Astrocyte (in vitro differentiated cells and primary cell): Measurements from ENCODE around the gene GCM1.

Experiments
- EZH2 ChIP-seq: IDR thresholded peaks from 2 replicates; pipeline ENCODE4 v1.6.1; 2012; ENCODE audit warnings: mild to moderate bottlenecking, low read length, inconsistent platforms; ENCODE audit not compliant: insufficient read depth
- TF ChIP-seq, protein P1 (sequence below): IDR thresholded peaks from 2 replicates; pipeline ENCODE4 v1.5.1; 2011; ENCODE audit warnings: low read depth, mild to moderate bottlenecking, inconsistent platforms, low read length, moderate library complexity; ENCODE audit not compliant: insufficient read depth

DNA sequence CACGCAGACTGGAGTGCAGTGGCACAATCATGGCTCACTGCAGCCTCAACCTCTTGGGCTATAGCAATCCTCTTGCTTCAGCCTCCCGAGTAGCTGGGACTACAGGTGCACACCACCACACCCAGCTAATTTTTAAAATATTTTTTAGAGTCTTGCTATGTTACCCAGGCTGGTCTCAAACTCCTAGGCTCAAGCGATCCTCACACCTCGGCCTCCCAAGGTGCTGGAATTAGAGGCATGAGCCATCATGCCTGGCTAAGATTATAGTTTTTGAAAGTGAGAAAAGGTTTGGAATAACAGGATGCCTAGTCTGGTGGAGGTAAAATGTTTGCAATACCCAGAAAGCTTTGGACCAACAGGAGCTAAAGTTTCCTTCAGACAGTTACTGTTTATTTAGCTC, 23.4 kb downstream of the GCM1 start:
- TF ChIP-seq, protein P1, sequence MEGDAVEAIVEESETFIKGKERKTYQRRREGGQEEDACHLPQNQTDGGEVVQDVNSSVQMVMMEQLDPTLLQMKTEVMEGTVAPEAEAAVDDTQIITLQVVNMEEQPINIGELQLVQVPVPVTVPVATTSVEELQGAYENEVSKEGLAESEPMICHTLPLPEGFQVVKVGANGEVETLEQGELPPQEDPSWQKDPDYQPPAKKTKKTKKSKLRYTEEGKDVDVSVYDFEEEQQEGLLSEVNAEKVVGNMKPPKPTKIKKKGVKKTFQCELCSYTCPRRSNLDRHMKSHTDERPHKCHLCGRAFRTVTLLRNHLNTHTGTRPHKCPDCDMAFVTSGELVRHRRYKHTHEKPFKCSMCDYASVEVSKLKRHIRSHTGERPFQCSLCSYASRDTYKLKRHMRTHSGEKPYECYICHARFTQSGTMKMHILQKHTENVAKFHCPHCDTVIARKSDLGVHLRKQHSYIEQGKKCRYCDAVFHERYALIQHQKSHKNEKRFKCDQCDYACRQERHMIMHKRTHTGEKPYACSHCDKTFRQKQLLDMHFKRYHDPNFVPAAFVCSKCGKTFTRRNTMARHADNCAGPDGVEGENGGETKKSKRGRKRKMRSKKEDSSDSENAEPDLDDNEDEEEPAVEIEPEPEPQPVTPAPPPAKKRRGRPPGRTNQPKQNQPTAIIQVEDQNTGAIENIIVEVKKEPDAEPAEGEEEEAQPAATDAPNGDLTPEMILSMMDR: no peak
- no peak for TF ChIP-seq EZH2
